ENCODE results near the gene KATNBL1.

GRCh38 chr15:34243226-34243625 lies 33.3 kb upstream of the KATNBL1 start:
- no peak for TF ChIP-seq POLR2A (IDR thresholded peaks at IDR 0.05; ENCODE audit: low read depth, low read length)
- no peak for TF ChIP-seq JUN (IDR thresholded peaks at IDR 0.05; ENCODE audit: borderline replicate concordance, insufficient read depth, insufficient read length, low read depth)
- TF ChIP-seq, protein P1, sequence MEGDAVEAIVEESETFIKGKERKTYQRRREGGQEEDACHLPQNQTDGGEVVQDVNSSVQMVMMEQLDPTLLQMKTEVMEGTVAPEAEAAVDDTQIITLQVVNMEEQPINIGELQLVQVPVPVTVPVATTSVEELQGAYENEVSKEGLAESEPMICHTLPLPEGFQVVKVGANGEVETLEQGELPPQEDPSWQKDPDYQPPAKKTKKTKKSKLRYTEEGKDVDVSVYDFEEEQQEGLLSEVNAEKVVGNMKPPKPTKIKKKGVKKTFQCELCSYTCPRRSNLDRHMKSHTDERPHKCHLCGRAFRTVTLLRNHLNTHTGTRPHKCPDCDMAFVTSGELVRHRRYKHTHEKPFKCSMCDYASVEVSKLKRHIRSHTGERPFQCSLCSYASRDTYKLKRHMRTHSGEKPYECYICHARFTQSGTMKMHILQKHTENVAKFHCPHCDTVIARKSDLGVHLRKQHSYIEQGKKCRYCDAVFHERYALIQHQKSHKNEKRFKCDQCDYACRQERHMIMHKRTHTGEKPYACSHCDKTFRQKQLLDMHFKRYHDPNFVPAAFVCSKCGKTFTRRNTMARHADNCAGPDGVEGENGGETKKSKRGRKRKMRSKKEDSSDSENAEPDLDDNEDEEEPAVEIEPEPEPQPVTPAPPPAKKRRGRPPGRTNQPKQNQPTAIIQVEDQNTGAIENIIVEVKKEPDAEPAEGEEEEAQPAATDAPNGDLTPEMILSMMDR (IDR thresholded peaks at IDR 0.05; ENCODE audit: extremely low read depth in 1 of 2, insufficient read depth in 1 of 2, low read depth in 1 of 2, low read length in 2 of 2) = no peak

Measured in endothelial cell of umbilical vein (primary cell).